ENCODE data around the gene FAM149A. TPM values are rescaled to one million over a fixed set of nuclear protein-coding genes. Genes with fewer than 3 reads are reported as not detected.

Gene FAM149A
- total RNA-seq, 1 donor, result 10.8 TPM

GRCh38 chr4:186082221-186082620, 22.3 kb upstream of the FAM149A start:
- no peak overlapping the region for H3K4me3 ChIP-seq (ENCODE audit: low read depth, low read length)
- TF ChIP-seq CTCF (IDR thresholded peaks at IDR 0.05; ENCODE audit: insufficient read depth, low read length), result no peak
- no peak for DNase-seq (ENCODE audit: low read depth)

DNA sequence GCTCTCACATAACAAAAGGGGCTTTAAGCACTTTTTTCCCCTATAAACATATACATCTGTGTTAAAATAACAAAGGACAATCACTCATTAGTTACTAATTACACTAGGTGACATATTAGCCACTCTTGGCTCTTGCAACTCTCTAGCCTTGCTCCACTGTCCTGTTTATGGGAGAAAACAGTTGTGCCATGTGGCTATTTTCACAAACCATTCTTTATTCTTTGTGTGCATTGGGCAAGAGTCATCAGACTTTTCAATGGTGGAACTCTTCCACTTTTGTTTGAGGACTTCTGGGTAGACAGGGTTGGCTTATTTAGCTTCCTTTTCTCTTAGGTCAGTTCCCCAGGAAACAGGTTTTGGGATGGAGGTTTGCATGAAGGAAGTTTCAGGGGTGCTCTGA, 16.0 kb upstream of the FAM149A start:
- no peak for TF ChIP-seq CTCF (IDR thresholded peaks at IDR 0.05; ENCODE audit: insufficient read depth, low read length)
- DNase-seq (ENCODE audit: low read depth), result no peak
- H3K4me3 ChIP-seq (ENCODE audit: low read depth, low read length), result no peak overlapping the region

- no peak overlapping the region for H3K4me3 ChIP-seq (ENCODE audit: low read depth, low read length)
- DNase-seq (ENCODE audit: low read depth), result no peak
- TF ChIP-seq CTCF (IDR thresholded peaks at IDR 0.05; ENCODE audit: insufficient read depth, low read length), result no peak
Observed at GRCh38 chr4:186092296-186092695, 12.2 kb upstream of the FAM149A start.

DNA sequence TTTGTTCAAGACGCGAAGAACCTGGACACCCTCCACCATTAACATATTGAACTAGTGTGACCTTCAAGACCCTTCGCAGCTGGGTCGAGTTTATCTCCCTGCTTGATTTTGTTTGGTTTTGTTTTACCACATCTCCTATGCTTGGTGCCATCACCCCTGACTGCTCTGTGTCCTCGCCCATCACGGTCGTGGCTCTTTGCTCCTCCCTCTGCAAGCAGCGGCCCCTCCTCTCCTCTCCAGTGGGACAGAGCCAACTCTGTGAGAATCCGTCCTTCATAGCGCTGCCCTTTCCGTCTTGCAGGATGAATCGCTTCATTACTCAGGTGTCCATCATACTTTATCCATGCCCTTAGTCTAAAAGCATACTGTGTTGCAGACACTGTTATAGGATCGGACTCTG, 9.1 kb upstream of the FAM149A start:
- H3K4me3 ChIP-seq (ENCODE audit: low read depth, low read length), result no peak overlapping the region
- DNase-seq (ENCODE audit: low read depth), result no peak
- TF ChIP-seq CTCF (IDR thresholded peaks at IDR 0.05; ENCODE audit: insufficient read depth, low read length), result no peak

DNA sequence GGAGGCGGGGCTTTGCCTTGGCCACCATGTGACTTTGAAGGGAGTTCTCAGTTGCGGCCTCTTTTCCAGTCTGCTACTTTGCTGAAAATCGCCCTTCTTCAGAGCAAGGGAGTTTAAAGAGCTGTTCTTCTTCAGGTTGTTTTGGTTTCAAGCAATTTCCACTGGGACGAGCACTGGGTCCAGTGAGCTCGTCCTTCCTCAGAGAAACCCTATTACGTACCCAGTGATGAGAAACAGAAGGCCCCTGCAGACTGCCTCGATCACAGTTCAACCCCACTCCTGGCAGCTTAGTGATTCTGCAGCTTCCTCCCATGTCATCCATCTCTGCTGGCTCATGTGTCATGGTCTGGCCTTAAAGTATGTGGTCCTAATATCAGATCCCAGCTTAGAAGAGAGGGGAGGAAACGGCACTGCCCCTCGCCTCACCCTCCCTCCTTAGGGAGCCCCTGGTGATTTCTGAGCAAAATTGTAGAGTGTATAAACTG, 7.8 kb upstream of the FAM149A start:
- DNase-seq (ENCODE audit: low read depth), result no peak
- TF ChIP-seq CTCF (IDR thresholded peaks at IDR 0.05; ENCODE audit: insufficient read depth, low read length), result no peak
- no peak overlapping the region for H3K4me3 ChIP-seq (ENCODE audit: low read depth, low read length)

GRCh38 chr4:186097386-186097785, 7.1 kb upstream of the FAM149A start:
- TF ChIP-seq CTCF (IDR thresholded peaks at IDR 0.05; ENCODE audit: insufficient read depth, low read length), result no peak
- DNase-seq (ENCODE audit: low read depth), result no peak
- H3K4me3 ChIP-seq (ENCODE audit: low read depth, low read length), result no peak overlapping the region

GRCh38 chr4:186102931-186103330, 1.6 kb upstream of the FAM149A start:
- no peak overlapping the region for H3K4me3 ChIP-seq (ENCODE audit: low read depth, low read length)
- no peak for DNase-seq (ENCODE audit: low read depth)
- TF ChIP-seq CTCF (IDR thresholded peaks at IDR 0.05; ENCODE audit: insufficient read depth, low read length), result no peak

All from fibroblast of the aortic adventitia (primary cell).